ENCODE data around the gene FAM20B.

The FAM20B gene

GRCh38 chr1:179066471-179066870, 40.8 kb downstream of the FAM20B start:
- no peak for DNase-seq (ENCODE audit: low read depth)
- TF ChIP-seq, protein P1, sequence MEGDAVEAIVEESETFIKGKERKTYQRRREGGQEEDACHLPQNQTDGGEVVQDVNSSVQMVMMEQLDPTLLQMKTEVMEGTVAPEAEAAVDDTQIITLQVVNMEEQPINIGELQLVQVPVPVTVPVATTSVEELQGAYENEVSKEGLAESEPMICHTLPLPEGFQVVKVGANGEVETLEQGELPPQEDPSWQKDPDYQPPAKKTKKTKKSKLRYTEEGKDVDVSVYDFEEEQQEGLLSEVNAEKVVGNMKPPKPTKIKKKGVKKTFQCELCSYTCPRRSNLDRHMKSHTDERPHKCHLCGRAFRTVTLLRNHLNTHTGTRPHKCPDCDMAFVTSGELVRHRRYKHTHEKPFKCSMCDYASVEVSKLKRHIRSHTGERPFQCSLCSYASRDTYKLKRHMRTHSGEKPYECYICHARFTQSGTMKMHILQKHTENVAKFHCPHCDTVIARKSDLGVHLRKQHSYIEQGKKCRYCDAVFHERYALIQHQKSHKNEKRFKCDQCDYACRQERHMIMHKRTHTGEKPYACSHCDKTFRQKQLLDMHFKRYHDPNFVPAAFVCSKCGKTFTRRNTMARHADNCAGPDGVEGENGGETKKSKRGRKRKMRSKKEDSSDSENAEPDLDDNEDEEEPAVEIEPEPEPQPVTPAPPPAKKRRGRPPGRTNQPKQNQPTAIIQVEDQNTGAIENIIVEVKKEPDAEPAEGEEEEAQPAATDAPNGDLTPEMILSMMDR (IDR thresholded peaks at IDR 0.05; ENCODE audit: low read depth, low read length, missing control alignments): no peak
- H3K4me3 ChIP-seq (ENCODE audit: low read depth, low read length): no peak overlapping the region

GRCh38 chr1:179077396-179077795, 51.7 kb downstream of the FAM20B start:
- no peak for DNase-seq (ENCODE audit: low read depth)
- H3K4me3 ChIP-seq (ENCODE audit: low read depth, low read length): no peak overlapping the region
- TF ChIP-seq, protein P1 (IDR thresholded peaks at IDR 0.05; ENCODE audit: low read depth, low read length, missing control alignments): no peak

GRCh38 chr1:179079113-179079761, 53.5 kb downstream of the FAM20B start:
- peak; percentile 53 for DNase-seq (ENCODE audit: low read depth)
- no peak overlapping the region for H3K4me3 ChIP-seq (ENCODE audit: low read depth, low read length)
- TF ChIP-seq, protein P1 (IDR thresholded peaks at IDR 0.05; ENCODE audit: low read depth, low read length, missing control alignments): peak; percentile 68

GRCh38 chr1:179080866-179081686, 55.4 kb downstream of the FAM20B start:
- TF ChIP-seq, protein P1 (IDR thresholded peaks at IDR 0.05; ENCODE audit: low read depth, low read length, missing control alignments): no peak
- DNase-seq (ENCODE audit: low read depth): no peak
- peak overlapping the region; percentile 92 for H3K4me3 ChIP-seq (ENCODE audit: low read depth, low read length)

- TF ChIP-seq, protein P1 (IDR thresholded peaks at IDR 0.05; ENCODE audit: low read depth, low read length, missing control alignments): no peak
- H3K4me3 ChIP-seq (ENCODE audit: low read depth, low read length): peak within 1 kb of the TSS; percentile 92
- DNase-seq (ENCODE audit: low read depth): peak; percentile 92
Observed at GRCh38 chr1:179081687-179082332, 56.1 kb downstream of the FAM20B start, which contains the start of gene TOR3A. Gene TOR3A (plus strand): TSS chr1:179082070. CDS start chr1:179082129, 59 bp downstream.

- TF ChIP-seq, protein P1 (IDR thresholded peaks at IDR 0.05; ENCODE audit: low read depth, low read length, missing control alignments): no peak
- DNase-seq (ENCODE audit: low read depth): no peak
- H3K4me3 ChIP-seq (ENCODE audit: low read depth, low read length): peak overlapping the region; percentile 92
Observed at GRCh38 chr1:179082333-179082998, 56.8 kb downstream of the FAM20B start.
